HG03066 (cell line): ENCODE data around the gene STYK1.
A peak's percentile ranks its signal among the peaks of the same experiment; 100 is the strongest.

Experiments used
- ATAC-seq: cut with Tn5 transposase; IDR thresholded peaks from one replicate; pipeline ENCODE4 v1.9.1; 2021; ENCODE audit warnings: low read depth; ENCODE audit not compliant: unreplicated experiment

Gene STYK1, protein sequence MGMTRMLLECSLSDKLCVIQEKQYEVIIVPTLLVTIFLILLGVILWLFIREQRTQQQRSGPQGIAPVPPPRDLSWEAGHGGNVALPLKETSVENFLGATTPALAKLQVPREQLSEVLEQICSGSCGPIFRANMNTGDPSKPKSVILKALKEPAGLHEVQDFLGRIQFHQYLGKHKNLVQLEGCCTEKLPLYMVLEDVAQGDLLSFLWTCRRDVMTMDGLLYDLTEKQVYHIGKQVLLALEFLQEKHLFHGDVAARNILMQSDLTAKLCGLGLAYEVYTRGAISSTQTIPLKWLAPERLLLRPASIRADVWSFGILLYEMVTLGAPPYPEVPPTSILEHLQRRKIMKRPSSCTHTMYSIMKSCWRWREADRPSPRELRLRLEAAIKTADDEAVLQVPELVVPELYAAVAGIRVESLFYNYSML

DNA sequence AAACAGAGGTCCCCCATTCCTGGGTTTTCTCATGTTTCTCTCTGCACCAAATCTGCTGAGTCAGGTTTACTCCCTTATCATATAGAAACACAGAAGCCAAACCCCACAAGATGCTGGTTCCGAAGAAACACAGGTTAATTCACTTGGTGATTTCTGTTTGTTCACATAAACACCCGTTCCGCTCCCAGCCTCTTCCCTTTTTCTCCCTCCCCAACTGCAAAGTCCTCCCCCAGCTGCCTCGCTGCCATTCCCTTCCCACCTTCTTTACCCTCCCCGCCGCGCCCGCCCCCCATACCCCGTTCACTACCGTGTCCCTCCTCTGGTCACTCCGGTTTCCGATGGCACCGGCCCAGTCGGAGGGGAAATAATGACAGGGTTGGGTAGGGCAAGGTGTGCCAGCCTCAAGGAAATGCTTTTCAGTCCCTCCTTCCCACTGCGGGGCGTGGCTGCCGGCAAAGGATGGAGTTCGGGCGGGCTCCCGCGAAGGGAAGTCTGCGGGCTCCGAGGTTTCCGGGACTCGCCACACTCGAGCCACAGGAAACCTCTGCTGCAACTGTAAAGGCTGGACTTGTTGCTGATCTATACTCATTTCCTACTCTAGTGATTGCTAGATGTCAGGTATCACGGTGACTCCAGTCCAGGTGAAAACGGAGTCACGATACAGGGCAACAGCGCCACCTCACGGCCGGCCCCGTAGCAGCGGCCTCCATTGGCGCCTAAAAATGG is at the start of gene STYK1:
TSS of gene STYK1 (minus strand) at position 394 of the 726 bp plus-strand sequence. CDS start 39,434 bp downstream, outside the sequence.
- ATAC-seq = no peak

DNA sequence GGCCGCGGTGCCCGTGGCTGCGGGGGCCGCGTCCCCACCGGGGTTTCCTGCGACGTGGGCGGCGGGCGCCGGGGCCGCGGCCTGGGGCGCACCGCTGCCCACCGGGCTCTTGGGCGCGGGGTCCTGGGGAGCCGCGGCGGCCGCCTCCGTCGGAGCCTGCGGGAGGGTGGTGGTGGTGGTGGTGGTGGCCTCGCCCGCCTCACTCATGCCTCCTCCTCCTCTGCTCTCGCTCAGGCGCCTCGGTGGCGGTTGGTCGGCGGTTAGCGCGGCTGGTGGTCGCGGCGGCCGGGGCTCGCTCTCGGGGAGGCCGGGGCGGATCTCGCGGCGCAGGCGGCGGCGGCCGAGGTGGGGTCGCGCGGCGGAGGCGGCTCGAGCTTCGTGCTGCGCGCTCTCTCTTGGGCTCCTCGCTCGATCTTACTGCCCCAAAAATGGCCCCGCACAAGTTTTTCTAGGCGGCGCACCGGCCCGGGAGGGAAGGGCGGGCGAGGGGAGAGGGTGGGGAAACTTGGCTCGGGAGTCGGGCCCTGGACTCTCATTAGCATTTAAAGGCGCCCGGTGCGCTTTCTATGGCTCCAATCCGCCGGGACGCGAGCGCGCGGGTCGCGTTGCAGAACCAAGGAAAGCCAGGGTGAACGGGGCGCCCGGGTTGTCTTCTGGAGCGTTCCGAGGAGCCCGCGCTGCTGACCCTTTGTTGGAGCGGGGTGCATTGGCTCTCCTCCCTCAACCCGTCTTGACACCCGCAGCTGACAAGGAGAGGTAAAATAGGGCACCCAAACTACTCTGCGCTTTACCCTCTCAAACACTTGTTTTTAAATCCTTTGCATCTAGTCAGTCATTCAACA is 49.3 kb upstream of the STYK1 start, which contains the start of gene YBX3:
TSS of gene YBX3 (minus strand) at position 419 of the 842 bp plus-strand sequence. CDS start at position 207, 212 bp downstream.
- peak; percentile 40 for ATAC-seq

DNA sequence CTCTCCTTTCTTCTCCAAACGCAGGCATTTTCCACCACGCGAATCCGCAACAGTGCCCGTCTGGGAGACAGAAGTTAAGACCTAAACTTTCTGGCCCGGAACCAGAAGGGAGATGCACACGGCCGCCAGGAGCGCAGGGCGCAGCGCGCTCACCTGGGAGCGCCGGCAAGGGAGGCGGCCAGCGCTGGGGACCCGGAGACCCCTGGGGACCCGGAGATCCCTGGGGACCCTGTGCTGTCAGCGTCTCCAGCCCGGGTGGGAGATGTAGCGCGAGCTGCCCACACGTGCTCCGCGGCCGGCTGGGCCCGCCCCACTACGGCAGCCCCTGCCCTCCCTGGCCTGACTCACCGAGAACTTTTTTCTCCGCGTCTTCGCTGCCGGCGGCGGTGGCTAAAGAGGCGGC is 48.7 kb upstream of the STYK1 start:
- peak; percentile 45 for ATAC-seq

DNA sequence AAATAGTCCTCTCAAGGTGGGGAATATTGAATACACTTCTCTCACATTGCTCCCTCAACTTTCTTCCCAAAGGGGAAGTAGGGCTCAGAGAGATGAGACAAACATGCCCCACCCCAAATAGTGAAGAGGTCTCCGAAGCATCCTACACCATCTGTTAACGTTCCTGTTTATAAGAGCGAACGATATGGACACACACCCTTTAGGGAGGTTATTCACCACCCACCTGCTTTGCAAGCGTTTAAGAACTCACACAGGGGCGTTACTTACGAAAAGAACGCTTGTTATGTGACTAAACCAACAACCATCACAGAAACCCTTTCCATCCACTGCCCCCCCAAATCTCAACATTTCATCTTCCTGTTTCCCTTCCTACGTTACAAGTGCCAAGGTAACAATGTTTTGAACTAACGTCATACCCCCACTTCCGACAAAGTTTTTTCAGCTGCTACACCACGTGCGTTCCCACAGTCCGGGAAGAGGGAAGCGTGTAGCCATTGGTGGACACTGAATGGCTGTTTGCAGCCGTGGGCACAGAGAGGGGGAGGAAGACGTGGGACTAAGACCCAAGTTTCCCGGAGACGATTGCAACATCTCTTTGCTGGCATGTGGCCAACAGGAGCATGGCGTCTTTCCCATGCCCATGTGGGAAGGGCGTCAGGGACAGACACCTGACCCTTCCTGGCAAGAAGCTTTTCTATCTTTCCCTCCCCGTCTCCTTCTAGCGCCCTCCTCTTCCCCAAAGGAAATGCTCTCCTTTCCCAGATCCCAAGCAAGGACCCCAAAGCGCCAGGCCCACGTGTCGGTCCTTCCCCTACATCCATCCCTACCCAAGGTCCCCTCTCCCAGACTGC is 48.0 kb upstream of the STYK1 start:
- ATAC-seq = peak; percentile 25

DNA sequence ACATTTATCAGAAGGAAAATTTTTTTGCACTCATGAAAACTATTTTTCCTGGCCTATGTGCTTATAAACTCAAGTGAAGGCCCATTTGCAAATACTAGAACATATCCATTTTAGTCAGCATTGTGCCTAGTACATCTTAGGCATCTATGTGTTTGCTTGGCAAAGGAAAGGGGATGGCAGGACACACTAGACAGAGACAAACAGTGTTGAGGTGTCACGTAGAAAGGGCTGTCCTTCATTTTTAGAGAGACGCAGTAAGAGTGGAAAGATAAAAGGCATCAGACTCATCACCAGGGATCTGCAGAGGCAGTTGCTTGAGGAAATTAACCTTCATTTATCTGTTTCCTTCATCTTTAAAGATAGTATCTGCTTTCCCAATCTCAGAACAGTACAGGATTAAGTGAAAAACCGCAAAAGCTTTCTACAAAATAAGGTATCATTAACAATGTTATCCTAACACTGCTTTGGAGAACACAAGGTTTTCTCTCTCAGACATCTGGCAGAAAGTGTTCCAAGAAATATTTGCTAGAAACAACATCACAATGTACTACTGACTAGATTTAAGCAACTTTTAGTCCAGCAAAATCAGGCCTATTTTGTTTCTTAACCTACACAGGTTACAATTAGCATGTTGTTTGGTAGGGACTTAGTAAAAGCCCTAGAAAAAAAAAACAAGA is 47.3 kb upstream of the STYK1 start:
- no peak for ATAC-seq

DNA sequence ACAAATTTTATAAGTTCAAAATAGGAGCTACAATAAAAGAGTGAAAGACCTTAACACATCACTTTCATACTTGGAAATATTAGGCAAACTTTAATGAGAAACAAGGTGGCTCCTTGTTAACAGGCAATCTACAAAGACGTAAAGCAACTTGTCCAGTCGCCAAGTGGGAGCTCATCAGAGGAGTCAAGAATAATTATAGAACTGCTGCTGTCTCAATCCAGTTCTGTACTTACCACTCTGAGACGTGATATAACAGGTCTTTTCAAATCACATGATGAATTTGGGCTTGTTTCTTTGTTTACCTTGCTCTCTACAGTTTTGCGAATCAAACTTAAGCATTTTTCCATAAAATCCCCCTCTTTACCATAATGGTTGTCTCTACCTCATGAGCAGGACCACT is 45.6 kb upstream of the STYK1 start:
- ATAC-seq = no peak

DNA sequence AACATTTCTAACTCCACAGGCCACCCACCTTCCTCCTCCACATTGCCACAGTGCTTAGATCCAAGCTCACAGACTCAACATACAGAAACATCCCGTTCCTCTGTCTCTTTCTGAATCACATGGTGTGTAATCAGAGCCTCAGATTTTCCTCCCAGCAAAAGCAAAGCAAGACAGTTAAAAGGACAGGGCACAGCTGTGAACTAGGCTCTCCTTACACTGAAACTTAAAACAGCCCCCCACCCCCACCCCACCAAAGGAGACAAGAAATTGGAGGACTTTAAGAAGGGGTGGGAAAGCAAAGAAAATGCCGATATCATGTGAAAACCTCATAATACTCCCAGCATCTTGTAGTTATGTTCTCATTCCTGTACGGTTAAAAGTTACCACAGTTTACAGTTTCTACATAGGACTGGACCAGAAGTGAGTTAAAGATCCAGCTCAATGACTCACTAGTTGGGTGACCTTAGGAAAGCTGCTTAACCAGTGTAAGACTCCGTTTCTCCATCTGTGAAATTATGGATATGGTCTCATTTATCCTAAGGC is 44.5 kb upstream of the STYK1 start:
- ATAC-seq = no peak

DNA sequence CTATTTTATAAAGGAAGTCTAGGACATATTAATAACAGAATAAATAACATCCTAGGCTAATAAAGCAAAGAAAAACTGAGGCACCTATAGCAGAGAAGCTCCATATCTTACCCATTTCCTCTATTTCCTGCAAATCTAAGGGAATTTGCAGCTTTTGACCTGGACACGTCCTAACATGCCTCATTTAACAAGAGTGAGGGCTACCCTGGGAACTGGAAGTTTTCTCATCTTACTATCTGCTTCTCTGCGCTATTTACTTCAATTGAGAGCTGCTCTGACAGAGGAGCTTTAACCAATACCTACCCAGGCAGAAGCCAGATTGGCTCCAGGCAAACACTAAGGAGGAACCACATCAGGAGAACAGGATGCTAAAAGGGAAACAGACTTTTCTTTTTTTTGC is 43.6 kb upstream of the STYK1 start:
- no peak for ATAC-seq

DNA sequence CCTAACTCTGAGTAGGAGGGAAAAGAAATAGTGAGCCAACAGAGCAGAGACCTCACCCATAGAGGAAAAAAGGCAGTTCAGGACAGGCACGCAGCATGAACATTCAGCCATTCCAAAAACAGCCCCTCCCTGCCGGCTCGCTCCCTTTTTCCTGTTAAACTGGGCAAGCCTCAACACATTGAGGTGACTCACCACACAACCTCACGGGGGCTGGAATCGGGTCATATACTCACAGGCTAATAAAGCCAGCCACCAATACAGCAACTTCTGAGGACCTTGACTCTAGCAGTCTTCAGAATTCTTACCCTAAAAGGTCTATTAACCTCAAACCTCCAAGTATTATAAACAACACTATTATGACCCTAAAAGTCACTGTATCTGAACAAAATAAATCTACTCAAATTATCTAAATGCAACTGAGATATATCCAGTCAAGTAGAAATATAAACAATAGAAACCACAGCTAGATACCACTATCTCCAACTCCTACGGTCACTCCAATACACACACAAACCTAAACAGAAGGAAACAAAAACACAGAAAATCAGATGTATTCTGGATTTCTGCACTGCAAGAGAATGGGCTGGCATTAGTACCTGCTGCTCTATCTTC is 43.0 kb upstream of the STYK1 start:
- ATAC-seq = no peak

DNA sequence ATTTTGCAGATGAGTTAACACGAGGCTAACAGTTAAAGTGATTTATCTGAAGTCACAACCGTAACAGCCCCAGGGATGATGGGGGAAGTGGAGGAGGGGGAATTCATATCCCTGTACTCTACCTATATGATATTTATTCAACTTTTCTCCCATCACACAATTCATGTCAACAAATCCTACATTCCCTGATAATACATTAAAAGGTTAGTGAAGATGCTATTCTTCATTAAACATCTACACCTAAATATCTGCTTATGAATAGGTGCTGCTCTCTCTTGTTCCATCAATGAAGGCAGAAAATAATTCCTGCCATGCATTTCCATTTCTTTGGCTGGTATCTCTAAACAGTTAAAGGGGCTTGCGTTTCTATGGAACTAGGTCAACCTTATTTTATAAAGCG is 42.4 kb upstream of the STYK1 start:
- no peak for ATAC-seq

DNA sequence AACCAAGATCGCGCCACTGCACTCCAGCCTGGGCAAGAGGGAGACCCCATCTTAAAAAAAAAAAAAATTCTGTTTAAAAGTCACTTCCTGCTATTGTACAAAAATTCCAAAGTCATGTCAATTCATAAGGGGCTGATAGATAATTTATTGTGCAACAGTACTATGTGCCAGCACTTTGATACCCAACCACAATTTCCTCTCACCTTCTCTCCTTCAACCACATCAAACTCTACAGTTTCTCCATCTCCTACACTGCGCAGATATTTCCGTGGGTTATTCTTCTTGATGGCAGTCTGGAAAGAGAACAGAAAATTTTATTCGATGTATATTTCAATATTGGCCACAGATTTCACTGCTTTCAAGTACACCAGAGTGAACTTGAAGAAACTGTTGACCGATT is 41.6 kb upstream of the STYK1 start:
- ATAC-seq = no peak

DNA sequence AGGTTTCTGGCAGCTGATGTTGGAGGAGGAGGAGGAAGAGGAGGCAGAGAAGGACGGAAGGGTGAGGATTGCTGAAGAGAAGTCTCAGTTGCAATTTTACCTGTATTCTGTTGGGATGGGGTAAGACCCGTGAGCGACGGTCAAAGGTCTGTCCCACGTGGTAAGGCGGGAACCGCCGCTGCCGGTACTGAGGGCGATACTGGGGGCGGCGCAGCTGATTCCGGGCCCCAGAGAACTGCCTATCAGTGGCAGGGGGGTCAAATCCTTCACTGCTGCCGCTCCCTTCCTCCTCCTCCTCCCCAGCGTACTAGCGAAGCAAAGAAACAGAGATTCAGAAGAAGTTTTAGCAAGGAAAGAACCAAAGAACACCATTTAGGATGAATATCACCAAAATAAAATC is 36.0 kb upstream of the STYK1 start:
- no peak for ATAC-seq

DNA sequence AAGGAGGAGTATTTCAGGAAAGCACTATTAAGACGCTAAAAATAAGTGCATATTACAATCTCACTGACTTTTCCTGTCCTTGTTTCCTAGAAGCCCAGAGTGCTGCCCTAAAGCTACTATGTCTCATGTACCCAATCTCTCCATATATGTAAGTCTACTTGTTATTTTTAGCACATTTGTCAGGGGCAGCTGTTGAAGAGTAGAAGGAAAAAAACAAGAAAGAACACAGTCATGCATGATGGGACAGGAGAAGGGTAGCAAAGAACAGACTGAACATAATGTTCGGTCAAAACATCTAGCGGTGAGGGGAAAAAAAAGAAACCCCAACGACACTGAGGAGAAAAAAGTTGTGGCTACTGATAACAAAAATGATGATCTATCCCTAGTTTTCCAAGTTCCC is 35.0 kb upstream of the STYK1 start:
- no peak for ATAC-seq

DNA sequence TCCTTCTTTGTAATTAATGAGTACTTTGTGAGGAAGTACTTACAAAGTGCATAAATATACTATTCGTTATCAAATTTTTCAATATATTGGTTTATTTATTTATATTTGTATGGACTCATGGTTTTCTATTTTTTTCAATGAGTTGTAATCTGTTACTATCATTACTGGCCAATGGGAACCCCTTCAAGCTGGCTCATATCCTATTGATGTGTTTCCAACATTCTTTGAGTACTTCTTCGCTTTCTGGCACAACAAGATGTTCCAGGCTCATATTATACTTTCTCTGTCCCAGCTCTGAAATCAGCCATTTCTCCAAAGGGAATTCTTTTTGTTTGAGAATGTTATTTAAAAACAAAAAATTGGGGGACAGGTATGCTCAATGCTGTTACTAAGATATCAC is 31.8 kb upstream of the STYK1 start:
- ATAC-seq = no peak

DNA sequence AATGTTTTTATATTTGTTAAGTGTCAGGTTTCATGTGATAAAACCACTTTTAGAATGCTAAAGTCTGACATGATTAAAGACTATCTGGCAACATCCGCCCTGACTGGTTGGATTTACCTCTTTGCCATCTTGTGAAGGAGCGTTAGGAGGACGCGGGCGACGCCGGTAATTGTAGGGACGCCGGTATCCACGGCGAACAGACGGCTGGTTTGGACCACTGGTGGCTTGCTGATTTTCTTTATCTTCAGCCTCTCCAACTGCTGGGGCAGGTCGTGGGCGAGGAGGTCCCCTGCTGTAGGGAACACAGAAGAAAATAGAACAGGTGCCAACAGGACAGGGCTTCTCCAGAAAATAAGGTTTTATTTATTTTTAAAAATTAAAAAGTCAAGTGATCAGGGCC is 28.0 kb upstream of the STYK1 start:
- no peak for ATAC-seq

DNA sequence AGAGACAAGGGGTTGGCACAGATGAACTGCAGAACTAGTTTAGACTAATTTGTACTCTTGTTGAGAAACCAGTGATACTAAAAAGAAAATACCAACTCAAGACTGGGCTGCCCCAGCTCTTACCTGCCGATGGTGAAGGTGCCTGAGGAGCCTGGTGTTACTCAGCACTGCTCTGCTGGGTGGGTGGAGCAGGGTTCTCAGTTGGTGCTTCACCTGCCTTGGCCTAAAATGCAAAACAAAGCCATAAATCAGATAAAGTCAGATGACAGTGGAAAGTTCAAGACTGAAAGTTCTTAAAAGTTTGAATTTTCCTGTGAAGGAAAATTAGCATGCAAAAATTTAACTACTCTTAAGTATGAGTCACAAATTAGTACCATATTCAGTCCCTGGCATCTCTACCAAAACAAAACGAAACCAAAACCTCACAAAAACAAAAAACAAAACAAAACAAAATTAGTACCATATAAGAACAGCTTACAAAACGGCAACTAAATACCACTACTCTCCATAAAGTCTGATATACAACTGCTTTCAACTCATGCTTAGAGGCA is 27.4 kb upstream of the STYK1 start:
- peak; percentile 74 for ATAC-seq

DNA sequence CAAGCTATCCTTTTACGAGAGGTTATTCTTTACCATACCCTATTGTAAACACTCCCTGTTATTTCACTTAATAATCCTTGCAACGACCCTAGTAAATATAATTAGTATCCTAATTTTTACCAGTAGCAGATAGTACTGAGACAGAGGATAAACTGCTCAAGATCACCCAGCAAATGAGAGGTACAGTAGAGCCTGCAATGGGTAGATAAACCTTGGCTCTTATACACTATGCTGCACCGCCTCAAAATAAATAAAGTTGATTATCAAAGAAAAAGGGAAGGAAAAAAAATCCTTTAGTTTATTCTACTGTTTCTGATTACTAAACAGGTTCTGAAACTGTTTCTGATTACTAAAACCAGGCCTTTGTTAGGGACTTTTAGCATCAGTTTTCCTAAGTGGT is 26.7 kb upstream of the STYK1 start:
- no peak for ATAC-seq

DNA sequence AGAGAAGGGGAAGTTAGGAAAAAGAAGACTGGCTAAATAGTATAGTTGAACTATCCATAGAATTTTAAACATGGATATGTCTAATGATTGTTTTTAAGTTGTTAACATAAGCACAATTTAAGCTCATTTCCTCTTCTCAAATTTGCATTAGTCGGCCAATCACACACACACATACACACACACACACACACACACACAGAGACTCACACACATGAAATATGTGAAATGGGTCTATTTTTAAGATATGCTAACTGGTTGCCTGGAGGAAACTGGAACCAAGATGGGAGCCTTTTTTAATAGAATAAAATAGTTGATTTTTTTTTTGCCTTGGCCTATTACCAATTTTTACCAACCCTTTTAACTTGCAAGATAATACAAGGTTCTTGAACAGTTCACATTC is 24.0 kb upstream of the STYK1 start:
- ATAC-seq = no peak

DNA sequence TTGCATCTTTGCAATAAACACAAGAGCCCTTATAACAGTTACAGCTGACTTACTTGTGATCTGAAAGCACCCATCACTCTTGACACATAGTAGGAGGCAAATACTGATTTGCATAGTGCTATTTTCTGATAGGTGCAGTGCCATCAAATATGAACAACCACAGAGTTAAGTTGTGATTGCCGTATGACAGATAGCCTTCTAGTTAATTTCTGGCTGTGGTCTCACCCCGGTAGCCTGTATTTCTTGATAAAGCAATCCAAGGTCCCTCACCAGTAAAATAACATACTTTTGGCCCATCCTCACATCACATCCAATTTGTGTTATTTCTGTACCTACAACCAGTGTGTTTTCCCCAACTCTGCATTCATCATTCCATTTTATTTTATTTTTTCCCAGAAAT is 23.3 kb upstream of the STYK1 start:
- no peak for ATAC-seq
